HG03439 (cell line): ENCODE data around the gene CTDSP2.
"Not testable (repeated sequence)": the region's sequence is repeated elsewhere in the genome, so short reads cannot be mapped to it uniquely, and the experiment has no call there.

Source experiments
- ATAC-seq: cut with Tn5 transposase; IDR thresholded peaks from one replicate; pipeline ENCODE4 v1.9.1; 2021; ENCODE audit warnings: mild to moderate bottlenecking, moderate library complexity; ENCODE audit not compliant: unreplicated experiment

The CTDSP2 gene

DNA sequence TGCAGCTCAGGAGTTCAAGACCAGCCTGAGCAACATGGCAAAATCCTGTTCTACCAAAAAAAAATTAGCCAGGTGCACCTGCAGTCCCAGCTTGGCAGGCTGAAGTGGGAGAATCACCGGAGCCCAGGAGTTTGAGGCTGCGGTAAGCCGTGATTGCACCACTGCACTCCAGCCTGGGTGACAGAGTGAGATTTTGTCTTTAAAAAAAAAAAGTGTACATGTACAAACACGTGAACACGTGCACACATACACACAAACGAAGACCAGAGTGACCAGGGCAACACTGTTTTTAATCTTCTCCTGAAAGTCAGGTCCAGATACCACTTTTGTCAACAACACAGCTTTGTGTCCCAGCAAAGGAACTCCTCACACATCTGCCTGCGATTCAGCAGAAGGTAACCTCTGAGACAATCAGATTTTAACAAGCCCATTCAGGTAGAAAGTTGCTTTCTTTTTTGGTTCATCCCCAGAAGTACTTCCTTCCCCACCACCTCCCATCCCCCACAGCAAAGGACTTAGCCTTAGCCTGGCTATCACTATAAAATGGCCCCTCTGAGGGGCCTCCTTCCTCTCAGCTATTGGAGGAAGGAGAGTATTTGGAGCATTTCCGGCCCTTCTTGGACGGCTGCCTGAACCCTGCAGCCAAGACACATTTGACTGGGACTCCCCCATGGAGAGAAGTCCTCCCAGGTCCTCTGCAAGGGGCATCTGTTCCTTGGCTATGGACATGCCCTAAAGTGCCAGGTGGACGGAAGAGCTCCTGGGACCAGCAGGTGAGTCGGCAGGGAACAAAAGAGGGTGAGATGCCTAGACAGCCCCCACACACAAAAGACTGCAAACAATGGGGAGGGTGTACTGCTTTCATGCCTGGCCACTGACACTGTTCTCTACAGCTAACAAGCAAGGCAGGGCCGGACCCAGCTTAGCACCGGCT, 9.8 kb downstream of the CTDSP2 start:
- ATAC-seq, result peak; percentile 51

DNA sequence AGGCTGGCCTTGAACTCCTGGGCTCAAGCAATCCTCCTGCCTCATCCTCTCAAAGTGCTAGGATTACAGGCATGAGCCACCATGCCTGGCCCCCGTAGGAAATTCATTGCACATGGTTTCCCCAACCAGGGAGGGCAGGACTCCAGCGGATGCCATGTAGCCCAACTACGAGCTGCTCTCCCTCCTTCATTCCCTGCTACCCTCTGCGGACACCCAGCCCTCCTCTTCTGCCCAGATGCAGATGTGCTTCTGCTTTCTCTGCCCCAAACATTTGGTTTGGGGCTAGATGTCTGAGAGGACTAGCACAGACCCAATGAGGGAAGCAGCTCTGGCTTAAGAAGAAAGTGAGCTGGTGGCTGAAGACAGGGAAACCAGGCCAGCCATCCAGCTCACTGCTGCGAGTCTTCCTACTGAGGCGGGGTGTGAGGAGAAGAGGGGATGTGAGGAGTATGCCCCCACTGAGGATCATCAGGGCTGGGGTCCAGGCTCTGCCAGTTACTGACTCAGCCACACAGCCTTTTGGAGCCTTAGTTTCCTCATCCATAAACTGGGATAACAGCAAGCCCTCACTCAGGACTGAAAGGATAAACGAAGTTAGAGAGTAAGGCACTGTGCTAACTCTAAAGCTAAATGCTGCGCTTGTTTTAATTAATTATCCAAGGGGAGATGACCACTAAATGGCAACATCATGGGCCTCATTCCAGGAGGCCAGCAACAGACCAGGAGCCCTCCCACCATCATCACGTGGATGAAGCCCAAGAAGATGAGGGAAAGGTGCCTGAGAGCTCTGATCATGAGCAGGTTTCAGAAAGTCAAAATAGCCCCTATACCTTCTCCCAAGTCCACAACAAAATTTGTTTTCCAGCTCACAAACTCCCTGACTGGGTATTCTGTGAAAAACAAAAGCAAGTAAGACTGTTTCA, 10.9 kb downstream of the CTDSP2 start:
- no peak for ATAC-seq

DNA sequence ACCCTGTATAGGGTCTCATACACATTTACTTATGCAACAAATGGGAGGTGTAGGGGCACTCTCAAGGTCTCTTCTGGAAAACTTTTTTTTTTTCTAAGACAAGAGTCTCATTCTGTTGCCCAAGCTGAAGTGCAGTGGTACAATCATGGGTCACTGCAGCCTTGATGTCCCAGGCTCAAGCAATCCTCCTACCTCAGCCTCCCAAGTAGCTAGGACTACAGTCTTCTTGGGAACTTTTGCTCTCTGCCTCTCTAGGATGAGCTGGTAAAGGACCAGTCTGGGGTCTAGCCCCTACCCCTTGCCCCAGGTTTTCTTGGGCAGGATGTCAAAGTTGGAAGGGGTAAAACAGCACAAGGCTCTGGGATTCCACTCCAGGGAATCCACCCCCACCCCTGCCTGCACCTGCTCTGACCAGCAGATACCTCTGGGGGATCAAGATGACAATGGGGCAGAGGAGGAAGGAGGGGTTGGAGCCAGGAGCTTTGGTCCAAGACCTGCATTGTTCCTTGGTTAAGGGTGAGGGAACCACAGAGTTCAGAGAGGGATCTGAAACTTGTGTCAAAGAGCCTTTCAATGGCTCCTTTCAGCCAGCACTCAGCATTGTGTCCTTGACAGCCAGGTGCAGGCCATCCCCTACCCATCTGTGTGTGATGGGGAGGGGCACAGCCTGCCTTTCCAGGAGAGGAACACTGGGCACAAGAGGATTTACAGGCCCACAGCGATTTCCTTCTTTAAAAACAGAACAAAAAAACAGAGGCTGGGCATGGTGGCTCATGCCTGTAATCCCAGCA, 12.2 kb downstream of the CTDSP2 start:
- no peak for ATAC-seq

DNA sequence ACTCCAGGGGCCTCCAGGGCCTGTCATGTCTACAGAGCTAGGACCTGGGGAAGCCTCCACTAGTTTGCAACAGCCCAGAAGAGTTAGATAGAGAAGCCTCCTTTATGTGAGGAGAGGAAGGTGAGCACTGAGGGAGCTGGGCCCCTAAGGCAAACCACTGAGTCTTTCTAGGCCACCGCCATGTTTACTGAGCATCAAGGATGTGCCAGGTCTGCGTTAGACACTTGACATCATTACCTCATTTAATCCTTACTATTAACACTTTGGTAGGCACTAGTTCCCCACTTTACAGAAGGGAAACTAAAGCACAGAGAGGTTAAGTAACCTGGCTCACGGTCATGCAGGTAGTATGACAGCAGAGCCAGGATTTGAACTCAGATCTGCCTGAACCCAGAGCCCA, 12.9 kb downstream of the CTDSP2 start:
- ATAC-seq, result no peak

DNA sequence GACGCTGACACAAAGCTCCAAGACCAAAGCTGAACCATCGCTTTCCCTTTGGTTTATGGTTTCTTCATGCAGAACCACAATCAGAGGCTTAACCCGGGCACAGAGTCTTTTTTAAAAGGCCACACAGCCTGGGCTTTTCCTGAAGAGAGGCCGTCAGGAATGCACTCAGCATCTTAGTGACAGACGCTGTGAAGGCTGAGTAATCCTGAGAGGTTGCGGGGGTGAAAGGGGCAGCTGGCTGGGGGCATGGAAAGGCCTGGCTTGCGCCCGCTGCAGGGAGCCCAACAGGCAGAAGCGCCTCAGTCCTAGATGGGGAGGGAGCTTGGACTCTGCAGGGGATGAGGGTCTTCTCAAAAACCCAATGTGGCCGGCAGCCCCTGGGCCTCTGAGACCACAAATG, 13.6 kb downstream of the CTDSP2 start:
- ATAC-seq, result no peak

DNA sequence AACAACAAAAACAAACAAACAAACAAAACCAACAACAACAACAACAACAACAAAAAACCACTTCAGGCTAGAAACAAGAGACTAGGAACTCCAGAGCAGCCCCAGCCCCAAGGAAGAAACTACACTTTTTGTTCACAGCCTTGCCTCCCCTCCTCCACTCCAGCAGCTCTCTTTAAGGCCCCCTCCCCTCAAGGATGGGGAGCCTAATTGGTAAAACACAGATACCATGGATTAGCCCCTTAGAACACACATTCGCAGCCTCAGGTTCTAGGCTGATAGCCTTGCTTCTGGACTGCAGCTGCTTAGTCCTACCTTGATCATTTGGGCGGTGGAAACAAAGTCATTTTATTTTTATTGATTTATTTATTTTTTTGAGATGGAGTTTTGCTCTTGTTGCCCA, 16.1 kb downstream of the CTDSP2 start:
- no peak for ATAC-seq

DNA sequence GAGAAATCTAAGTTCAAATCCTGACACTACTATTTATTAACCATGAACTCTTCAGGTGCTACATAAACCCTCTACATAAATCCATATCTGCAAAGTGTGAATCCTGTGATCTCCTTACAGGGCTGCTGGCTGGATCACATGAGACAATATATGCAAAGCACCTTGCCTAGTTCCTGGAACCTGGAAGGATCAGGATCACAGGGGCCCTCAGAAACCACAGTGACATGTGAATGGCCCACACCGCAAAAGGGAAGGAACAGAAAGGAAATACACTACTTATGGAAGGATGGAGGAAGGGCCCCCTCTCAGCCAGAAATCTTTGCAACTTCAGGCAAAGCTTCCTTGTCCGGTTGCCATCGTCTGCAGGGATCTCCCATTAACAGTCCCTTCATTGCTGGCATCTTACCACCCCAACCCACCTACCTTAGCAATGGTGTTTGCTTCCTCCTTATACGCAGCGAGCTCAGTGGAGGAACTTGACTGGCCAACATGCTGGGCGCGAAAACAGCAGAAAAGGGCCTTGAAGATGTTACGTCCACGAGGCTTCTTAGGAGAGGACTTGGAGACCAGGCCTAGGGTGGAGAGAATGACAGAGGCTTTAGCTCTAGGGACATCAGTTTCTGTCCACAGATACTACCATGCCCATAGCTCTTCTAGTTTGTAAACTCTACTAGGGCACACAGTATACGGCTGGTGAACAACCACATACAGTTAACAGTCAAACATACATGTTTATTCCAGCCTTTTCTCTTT, 17.3 kb downstream of the CTDSP2 start:
- ATAC-seq, result no peak

DNA sequence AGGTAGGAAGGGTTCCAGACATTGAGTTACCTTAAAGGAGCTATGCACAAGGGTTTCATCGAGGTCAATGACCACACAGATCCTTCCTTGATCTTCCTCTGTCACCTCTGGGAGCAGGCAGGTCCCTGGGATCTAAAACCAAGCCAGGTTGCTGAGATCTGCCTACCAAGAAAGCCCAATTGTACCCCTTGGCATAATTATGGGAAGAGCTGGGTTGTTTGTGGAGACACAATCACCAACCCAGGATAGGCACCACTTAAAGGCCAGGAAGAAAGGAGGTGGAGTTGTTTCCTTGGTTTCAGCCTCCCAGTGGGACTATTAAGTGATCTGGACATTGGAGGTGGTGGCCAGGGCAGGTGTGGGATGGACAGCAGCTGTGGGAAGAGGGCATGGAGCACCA, 19.6 kb downstream of the CTDSP2 start:
- ATAC-seq, result no peak

DNA sequence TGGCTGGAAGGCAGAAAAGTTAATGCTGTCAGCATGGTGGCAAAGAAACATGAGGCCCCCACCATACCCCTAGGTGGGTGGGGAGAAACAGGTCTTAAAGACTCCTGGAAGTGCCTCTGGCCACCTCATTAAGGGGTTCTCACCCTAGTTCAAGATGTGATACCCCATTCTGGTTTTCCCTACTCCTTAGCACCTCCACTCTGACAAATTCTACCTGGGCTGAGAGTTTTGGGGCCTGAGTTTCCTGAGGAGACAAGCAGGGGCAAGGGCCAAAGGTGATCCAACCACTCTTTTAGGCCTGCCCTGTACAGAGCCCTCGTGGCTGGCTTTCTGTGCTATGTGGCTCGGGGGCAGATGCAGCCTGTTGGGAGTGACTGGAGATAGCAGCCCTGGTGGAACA, 20.1 kb downstream of the CTDSP2 start:
- ATAC-seq, result no peak

DNA sequence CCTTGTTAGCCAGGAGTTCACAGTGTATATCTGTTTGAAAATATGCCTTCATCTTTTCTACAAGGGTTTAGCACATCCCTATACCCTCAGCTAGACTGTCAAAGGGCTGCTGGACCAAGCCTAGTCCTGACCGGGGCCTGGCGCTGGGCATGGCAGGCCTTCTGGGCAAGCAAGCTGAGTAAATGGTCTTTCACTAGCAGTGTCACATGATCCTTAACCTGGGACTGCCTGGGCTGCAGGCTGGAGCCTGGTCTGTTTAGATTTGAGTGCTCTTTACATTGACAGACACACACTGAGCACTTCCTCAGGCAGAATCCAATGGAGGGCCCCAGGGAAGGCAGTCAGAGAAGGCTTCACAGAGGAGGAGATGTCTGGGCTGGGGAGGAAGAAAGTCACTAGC, 21.1 kb downstream of the CTDSP2 start:
- no peak for ATAC-seq

DNA sequence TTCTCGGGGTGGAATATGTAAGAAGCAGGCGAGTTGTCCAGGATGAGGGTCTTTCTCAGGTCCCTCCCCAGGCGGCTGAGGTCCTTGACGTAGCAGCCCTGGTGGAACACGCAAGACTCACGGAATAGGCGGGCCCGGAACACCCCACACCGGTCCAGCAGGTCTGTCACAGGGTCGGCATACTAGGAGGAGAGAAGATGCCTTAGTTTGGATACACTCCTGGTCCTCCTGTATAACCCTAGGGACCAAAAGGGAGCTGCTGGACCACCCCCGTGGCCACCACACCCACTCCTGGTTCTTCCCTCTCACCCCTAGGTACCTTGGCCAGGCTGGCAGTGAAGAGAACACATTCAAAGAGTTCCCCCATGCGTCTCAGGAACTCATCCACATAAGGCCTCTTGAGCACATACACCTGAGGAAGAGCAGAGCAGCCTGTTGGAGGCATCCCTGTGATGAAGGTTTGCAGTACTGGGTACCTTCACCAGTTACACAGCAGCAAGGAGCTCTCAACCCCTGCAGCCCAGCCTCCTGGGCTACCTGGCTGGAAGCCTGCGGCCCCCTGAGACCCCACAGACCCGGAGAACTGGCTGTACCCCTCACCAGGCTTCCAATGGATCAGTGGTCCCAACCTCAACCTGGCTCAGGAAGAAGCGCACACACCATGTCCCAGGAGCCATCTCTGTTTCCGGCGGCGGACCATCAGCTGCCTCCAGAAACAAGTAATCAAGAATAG, 22.5 kb downstream of the CTDSP2 start:
- no peak for ATAC-seq

DNA sequence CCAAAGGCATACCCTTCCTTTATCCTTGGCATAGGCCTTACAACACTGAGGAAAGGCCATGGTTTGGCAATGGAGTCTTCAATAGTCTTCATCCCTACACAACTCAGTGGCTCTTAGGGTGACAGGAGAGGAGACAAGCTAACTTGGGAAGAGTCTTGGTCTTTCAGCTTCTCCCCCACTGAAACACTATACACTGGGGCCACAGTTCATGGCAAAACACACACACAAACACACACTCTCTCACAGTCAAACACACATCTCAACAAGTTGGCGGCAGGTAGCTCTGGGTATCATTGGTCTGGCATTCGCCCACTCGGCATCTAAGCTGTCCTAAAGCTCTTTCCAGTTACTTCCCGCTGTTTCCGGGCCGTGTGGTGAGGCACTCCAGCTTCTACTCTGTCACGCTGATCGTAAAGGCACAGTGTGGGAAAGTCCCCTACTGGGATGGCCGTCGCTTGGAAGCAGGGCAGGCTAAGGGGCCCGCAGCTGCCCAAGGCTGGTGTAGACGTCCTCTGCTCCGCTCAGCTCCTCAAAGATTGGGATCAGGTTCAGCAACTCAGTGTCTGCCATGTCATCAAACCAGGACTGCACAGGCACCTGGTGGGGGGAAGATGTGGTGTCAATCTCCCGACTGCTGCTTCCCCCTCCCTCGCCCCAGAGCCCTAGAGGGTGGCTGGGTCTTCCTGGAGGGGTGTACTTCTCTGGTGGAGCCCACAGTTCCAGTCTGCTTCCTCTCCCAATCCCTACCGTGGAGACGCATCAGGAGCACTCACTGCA, 23.2 kb downstream of the CTDSP2 start:
- ATAC-seq, result no peak

DNA sequence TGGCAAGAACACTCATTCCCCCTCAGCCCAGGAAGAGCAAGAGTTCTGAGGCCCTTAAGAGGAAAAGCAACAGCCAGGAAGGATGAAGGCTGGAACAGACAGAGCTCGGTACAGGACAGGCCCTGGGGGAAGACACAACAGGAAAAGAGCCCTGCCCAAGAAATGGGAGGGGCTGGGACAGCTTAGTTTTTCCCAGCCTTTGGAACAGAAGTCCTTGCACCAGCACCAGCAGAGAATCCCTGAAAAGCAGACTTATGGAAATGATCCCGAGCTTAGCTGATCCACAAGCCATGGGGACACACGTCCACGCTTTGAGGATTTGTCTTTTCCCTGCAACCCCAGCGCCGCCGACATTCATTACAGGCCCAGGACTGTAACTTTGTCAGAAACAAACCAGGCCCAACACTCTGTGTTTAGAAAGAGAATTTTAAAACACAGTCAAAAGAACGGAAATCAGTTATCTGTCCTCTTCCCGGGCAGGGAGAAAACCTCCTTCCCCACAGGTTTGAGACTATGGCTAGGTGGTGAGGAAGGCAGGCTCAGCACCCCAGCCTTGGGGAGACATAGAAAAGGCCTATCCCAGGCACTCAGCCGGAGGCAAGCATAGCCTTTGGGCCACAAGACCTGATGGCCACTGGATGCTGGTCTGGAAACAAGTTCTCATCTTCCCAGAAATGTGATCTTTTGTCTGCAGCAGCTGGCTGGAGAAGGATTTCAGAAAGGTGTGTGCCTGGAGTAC, 24.0 kb downstream of the CTDSP2 start:
- ATAC-seq, result no peak

DNA sequence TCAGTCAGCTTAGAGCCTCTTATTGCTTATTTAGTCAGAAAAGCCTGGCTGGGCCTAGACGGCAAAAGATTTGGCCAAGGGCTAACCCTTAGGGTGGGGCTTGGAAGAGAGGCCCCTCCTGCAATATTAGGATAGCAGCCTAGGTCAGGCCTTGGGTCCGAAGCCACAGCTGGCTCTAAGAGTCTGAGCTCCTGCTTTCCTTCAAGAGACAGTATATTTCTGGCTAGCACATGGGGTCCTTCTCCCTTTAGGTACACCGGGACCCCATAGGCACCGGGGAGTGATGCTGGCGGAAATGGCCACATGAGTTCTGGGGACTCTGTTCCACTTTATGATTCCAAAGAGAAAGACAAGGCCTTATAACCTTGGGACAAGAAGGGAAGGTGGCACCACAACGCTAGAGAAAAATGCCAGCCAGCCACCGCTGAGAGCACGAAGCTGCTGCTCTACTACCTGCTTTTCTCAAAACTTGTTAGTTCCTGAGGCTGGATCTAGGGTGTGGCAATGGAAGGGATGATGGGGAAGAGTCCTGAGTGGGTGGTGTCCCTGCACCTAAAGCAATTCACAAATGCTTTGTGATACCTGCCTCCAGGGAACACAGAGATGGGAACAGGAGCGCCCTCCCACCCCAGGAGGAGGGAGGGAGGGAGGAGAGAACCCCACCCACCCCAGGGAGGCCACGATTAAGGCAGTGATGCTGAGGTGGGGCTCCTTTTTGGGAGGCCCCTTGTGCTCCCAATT, 24.9 kb downstream of the CTDSP2 start:
- ATAC-seq, result no peak

DNA sequence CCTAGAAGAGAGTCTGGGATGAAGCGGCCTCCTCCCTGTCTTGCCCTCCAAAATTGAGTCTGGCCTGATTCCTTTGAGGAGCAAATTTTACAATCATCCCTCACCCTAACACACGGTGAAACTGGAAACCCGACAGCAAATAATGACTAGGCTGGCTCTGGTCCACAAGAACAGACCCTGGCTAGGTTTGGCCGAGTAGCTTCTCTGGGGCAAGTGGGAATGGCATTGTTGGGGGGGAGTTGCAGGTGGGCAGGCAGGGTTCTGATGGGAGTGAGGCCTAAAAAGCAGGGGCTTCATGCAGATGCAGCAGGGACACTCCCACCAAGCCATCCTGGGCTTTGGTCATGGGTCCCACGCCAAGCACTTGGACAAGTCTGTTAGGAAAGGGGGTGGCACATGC, 25.5 kb downstream of the CTDSP2 start:
- ATAC-seq, result not testable (repeated sequence)

DNA sequence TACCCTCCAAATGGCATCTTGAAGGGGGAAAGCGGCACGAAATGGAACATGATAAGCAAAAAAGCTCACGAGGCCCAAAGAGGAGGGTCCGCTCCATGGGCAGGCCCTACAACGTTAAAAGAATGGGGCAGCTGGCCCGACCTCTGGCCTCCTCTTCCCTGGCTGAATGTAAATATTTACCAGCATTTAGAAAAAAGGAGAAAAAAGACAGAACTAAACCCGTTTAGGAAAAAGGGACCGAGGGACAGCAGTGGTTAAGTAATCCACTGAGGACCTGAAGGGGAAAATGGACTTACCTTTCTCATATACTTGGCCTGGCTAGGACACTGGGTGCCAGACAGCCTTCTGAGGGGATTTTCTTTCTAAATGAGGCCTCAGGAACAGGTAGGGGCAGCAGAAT, 26.4 kb downstream of the CTDSP2 start:
- ATAC-seq, result not testable (repeated sequence)

DNA sequence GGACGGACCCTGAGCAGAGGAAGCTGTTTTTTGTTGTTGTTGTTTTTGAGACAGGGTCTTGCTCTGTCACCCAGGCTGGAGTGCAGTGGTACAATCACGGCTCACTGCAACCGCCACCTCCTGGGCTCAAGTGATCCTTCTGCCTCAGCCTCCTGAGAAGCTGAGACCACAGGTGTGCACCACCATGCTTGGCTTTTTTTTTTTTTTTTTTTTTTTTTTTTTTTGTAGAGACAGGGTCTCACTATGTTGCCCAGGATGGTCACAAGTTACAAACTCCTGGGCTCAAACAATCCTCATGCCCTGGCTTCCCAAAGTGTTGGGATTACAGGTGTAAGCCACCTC, 28.6 kb downstream of the CTDSP2 start:
- ATAC-seq, result not testable (repeated sequence)
